Testis (tissue), 3 donors: Measurements from ENCODE around the gene ZSCAN12. TPM values are rescaled to one million over a fixed set of nuclear protein-coding genes. Genes with fewer than 3 reads are reported as not detected.

Experiments used
- DNase-seq: peaks from one replicate; pipeline ENCODE4 v3.0.0-alpha.2; 2019
- H3K27ac ChIP-seq, 2 donors: fragments of 200-600 bp; sonication (generic); one replicate each; pipeline ENCODE4 v1.5.1; 2019
- H3K27me3 ChIP-seq: fragments of 200-600 bp; sonication (generic); one replicate; pipeline ENCODE4 v1.5.1; 2019
- H3K36me3 ChIP-seq: fragments of 200-600 bp; sonication (generic); one replicate; pipeline ENCODE4 v1.5.1; 2017; ENCODE audit warnings: low read depth; ENCODE audit errors: missing control alignments
- H3K4me1 ChIP-seq: fragments of 200-600 bp; sonication (generic); one replicate; pipeline ENCODE4 v1.5.1; 2019
- H3K4me3 ChIP-seq, 2 donors: fragments of 200-600 bp; sonication (generic); one replicate each; pipeline ENCODE4 v1.5.1; 2017 to 2019
- H3K9me3 ChIP-seq: fragments of 200-600 bp; sonication (generic); one replicate; pipeline ENCODE4 v1.5.1; 2017
- POLR2A ChIP-seq: fragments of 450-650 bp; IDR thresholded peaks from one replicate; pipeline ENCODE4 v1.6.1; 2017; ENCODE audit warnings: antibody characterized with exemption, mild to moderate bottlenecking, moderate library complexity
- WGBS, 2 donors: methylation state at CpG; one replicate each; pipeline ENCODE4 v1.1.5; 2018; 5-methylcytosine and 5-hydroxymethylcytosine counted together
- intact Hi-C: fragments of 100-400 bp; cut with DNase I; formaldehyde crosslinking; loops from one replicate; pipeline ENCODE4 v1.15.1; 2023; ENCODE audit warnings: low total_unique reads
- polyA plus RNA-seq: library from polyadenylated mRNA; stranded (reverse); fragments of 350-450 nt; fragmentation: Illumina TruSeq; extraction: RNeasy Lipid Tissue Mini Kit (QIAGEN cat#74804); gene quantifications from one replicate; pipeline ENCODE4 v1.2.3, GENCODE V29; 2014; ENCODE audit warnings: low read depth, low replicate concordance; ENCODE audit not compliant: insufficient read depth
- total RNA-seq, 2 donors: library from RNA; depleted of rRNA; stranded (reverse); fragments of >200 nt; gene quantifications; one replicate each; pipeline ENCODE4 v1.2.3, GENCODE V29; 2016
- TF ChIP-seq, protein P1 (sequence below), 3 experiments: fragments of 450-650 bp in 2 of 3; fragments of 200-600 bp in 1 of 3; sonication (generic) in 1 of 3; IDR thresholded peaks; one replicate each; pipeline ENCODE4 v1.5.1; 2016 to 2019; ENCODE audit warnings: antibody characterized with exemption in 3 of 3, mild to moderate bottlenecking in 2 of 3, moderate library complexity in 1 of 3

The ZSCAN12 gene
- total and polyA plus RNA-seq, 3 donors from 2014 or later, result 7.0 to 12.3 (median 12.2) TPM

DNA sequence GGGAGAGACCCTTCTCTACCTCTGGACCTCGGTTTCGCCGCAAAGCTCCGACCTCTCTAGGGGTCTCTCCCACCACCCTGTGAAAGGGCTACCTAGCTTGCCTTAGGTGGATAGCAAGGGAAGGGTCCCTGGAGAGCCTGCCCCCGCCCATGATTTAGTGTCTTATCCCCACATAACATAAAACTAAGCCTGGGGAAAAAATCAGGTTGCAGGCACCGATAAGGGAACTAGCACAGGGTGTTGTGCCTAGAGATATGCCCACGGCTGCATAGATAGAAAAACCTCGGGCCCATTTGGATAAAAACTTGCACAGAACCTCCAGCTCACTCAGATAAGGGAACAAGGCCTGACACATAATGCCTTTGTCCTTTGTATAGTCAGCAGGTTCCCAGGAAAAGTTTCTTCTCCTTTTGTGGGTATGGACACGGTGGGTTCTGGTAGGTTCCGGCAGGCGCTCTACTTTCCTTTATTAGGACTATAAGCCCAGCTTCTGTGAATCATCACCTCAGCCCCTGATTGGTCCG lies 64.4 kb downstream of the ZSCAN12 start:
- intact Hi-C loops, result loop anchor here (5.0 kb wide), 1 partner anchor 253 kb away; the partner anchor contains the start of gene ZNF165
- peak; percentile 28 for DNase-seq
- H3K27ac ChIP-seq, result peak overlapping the region; percentile 92 to 93
- H3K4me1 ChIP-seq, result peaks cover 15% of the 10 kb centered on the region
- no peak for TF ChIP-seq POLR2A
- TF ChIP-seq, protein P1, sequence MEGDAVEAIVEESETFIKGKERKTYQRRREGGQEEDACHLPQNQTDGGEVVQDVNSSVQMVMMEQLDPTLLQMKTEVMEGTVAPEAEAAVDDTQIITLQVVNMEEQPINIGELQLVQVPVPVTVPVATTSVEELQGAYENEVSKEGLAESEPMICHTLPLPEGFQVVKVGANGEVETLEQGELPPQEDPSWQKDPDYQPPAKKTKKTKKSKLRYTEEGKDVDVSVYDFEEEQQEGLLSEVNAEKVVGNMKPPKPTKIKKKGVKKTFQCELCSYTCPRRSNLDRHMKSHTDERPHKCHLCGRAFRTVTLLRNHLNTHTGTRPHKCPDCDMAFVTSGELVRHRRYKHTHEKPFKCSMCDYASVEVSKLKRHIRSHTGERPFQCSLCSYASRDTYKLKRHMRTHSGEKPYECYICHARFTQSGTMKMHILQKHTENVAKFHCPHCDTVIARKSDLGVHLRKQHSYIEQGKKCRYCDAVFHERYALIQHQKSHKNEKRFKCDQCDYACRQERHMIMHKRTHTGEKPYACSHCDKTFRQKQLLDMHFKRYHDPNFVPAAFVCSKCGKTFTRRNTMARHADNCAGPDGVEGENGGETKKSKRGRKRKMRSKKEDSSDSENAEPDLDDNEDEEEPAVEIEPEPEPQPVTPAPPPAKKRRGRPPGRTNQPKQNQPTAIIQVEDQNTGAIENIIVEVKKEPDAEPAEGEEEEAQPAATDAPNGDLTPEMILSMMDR (IDR thresholded peaks at IDR 0.05), result no peak
- H3K4me3 ChIP-seq, result peak overlapping the region; percentile 59 to 70
- no peaks in the 10 kb centered on the region for H3K27me3 ChIP-seq
- 17 to 18% methylated on average over 12 of the region's 12 CpGs for WGBS, 2 donors
- no peaks in the 10 kb centered on the region for H3K9me3 ChIP-seq
- H3K36me3 ChIP-seq, result no peaks in the 10 kb centered on the region

DNA sequence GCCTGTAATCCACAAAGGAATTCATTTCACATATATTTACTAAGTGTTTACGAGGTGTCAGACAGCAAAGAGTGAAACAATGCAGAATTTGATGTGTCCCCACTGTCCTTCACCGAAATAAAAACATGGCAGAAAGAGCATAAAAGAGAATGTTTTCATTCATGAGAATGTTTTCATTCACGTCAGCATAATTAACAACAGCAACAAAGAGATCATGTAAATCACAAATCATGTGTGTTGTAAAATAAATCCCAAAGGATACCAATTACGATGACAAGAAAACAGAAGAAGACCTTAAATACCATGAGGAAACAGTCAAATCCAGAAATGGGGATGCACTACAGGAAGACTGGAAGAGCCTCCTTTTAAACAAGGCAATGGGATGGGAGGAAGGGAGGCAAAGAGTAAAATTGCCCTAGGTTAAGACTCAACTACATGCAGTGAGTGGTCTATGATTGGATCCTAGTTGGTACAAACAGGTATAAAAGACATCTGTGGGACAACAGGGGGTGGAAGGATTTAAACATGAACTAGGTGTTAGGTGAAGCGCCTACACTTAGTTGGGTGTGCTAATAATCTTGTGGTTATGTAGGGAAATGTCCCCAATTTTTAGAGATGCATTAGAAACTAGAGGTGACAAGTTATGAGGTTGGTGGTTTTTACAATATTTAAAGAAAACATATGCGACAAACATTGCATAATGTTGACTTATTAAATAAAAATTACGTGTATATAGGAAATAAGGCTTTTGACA lies 65.1 kb downstream of the ZSCAN12 start:
- H3K27ac ChIP-seq, result peak overlapping the region; percentile 92 to 93
- TF ChIP-seq, protein P1 (IDR thresholded peaks at IDR 0.05), result no peak
- TF ChIP-seq POLR2A, result no peak
- no peak for DNase-seq
- no peaks in the 10 kb centered on the region for H3K36me3 ChIP-seq
- peak overlapping the region in 1 of 2 donors; percentile 70 for H3K4me3 ChIP-seq
- 59 to 67% methylated on average over 7 of the region's 7 CpGs for WGBS, 2 donors
- peaks cover 15% of the 10 kb centered on the region for H3K4me1 ChIP-seq
- H3K9me3 ChIP-seq, result no peaks in the 10 kb centered on the region
- intact Hi-C loops, result loop anchor here (5.0 kb wide), 1 partner anchor 252 kb away; the partner anchor contains the start of gene ZNF165
- no peaks in the 10 kb centered on the region for H3K27me3 ChIP-seq

DNA sequence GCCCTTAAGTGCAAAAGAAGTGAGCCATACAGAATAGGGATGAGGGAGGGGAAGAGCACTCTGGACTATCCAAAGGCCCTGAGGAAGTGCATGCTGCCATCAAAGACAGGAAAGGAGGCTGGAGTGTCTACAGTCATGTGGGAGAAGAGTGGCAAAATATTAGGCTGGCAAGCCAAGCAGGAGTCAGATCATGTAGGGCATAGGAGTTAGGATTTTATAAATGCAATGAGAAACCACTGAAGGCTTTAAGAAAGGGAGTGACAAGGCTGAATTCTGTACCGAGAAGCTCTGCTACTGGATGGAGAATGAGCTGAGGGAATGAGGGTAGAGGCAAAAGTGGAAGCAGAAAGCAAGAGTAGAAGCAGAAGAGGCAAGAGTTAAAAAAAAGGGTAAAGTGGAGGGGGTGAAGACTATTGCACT lies 65.9 kb downstream of the ZSCAN12 start:
- Histone ChIP-seq H3K27ac (no peak overlapping the region), H3K9me3 (no peaks in the 10 kb centered on the region), H3K36me3 (no peaks in the 10 kb centered on the region), H3K27me3 (no peaks in the 10 kb centered on the region), H3K4me3 (no peak overlapping the region), H3K4me1 (peaks cover 15% of the 10 kb centered on the region)
- no peak for DNase-seq
- intact Hi-C loops, result no loop called here
- 61 to 68% methylated on average over 1 of the region's 1 CpG for WGBS, 2 donors
- no peak for TF ChIP-seq POLR2A
- TF ChIP-seq, protein P1 (IDR thresholded peaks at IDR 0.05), result no peak

DNA sequence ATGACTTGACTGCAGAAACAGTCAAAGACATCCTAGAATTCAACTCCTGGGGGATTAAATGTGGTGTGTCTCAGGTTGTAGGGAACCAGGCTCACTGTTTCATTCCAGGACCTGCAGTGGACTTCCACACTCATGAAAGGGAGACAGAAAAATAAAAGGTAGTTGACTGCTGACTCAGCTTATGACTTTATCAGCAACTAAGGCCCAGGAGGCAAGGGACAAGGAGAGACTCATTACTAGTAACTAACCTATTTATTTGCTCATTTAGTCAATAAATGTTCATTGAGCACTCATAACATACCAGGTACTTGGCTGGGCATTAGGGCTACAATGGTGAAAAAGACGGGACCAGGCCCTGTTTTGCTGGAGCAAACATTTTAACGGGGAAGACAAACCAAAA lies 66.5 kb downstream of the ZSCAN12 start:
- no peak overlapping the region for H3K27ac ChIP-seq
- TF ChIP-seq POLR2A, result no peak
- TF ChIP-seq, protein P1 (IDR thresholded peaks at IDR 0.05), result no peak
- no peaks in the 10 kb centered on the region for H3K9me3 ChIP-seq
- no peaks in the 10 kb centered on the region for H3K36me3 ChIP-seq
- no peaks in the 10 kb centered on the region for H3K27me3 ChIP-seq
- DNase-seq, result no peak
- WGBS, 2 donors, result 96 to 98% methylated on average over 2 of the region's 2 CpGs
- intact Hi-C loops, result no loop called here
- H3K4me3 ChIP-seq, result no peak overlapping the region
- H3K4me1 ChIP-seq, result peaks cover 15% of the 10 kb centered on the region
